Neuronal stem cell (in vitro differentiated cells): ENCODE measurements around the gene HSD11B2.

Source experiments
- DNase-seq: peaks from one replicate; pipeline ENCODE4 v3.0.0-alpha.2; 2013; ENCODE audit warnings: low spot score
- H2AFZ ChIP-seq: one replicate; pipeline ENCODE4 v1.6.1; 2013; ENCODE audit warnings: mild to moderate bottlenecking, low read length, inconsistent platforms
- H2AK5ac ChIP-seq: 2 replicates; pipeline ENCODE4 v1.6.1; 2013; ENCODE audit warnings: low read depth, mild to moderate bottlenecking, inconsistent platforms, low read length, moderate library complexity, mixed read lengths
- H2BK120ac ChIP-seq: 2 replicates; pipeline ENCODE4 v1.6.1; 2013; ENCODE audit warnings: low read depth, mild to moderate bottlenecking, inconsistent platforms, low read length, moderate library complexity, mixed read lengths
- H2BK12ac ChIP-seq: one replicate; pipeline ENCODE4 v1.6.1; 2013; ENCODE audit warnings: low read length, inconsistent platforms
- H2BK15ac ChIP-seq: 2 replicates; pipeline ENCODE4 v1.6.1; 2013; ENCODE audit warnings: mild to moderate bottlenecking, low read length, inconsistent platforms, mixed read lengths
- H2BK5ac ChIP-seq: one replicate; pipeline ENCODE4 v1.6.1; 2013; ENCODE audit warnings: inconsistent platforms, mild to moderate bottlenecking, low read length, moderate library complexity
- H3K14ac ChIP-seq: one replicate; pipeline ENCODE4 v1.6.1; 2013; ENCODE audit warnings: low read length, inconsistent platforms
- H3K18ac ChIP-seq: 2 replicates; pipeline ENCODE4 v1.6.1; 2013; ENCODE audit warnings: low read length, inconsistent platforms
- H3K23ac ChIP-seq: 2 replicates; pipeline ENCODE4 v1.6.1; 2013; ENCODE audit warnings: low read depth, mild to moderate bottlenecking, mixed read lengths, low read length, inconsistent platforms; ENCODE audit not compliant: poor library complexity
- H3K27ac ChIP-seq: replicated peaks from 3 replicates; pipeline ENCODE4 v1.5.1; 2013; ENCODE audit warnings: low read length, inconsistent platforms
- H3K27me3 ChIP-seq, 3 experiments: 2 replicates each; pipeline ENCODE4 v1.6.1; 2013; ENCODE audit warnings: low read length in 3 of 3, mild to moderate bottlenecking in 2 of 3, inconsistent platforms in 1 of 3, low read depth in 1 of 3, mixed read lengths in 1 of 3, moderate library complexity in 1 of 3; ENCODE audit not compliant: control insufficient read depth in 3 of 3, insufficient read depth in 3 of 3
- H3K36me3 ChIP-seq, 2 donors: replicated peaks in 1 of 2; 2 replicates each; pipeline ENCODE4 v1.6.1; 2013; ENCODE audit warnings: low read length in 2 of 2; ENCODE audit not compliant: control insufficient read depth in 2 of 2, insufficient read depth in 2 of 2
- H3K4ac ChIP-seq: 2 replicates; pipeline ENCODE4 v1.6.1; 2013; ENCODE audit warnings: inconsistent platforms, mild to moderate bottlenecking, low read length, moderate library complexity
- H3K4me1 ChIP-seq, 2 donors: 1 replicate in 1 of 2; 2 replicates in 1 of 2; pipeline ENCODE4 v1.6.1; 2013; ENCODE audit warnings: low read length in 2 of 2, low read depth in 1 of 2; ENCODE audit not compliant: control insufficient read depth in 2 of 2, insufficient read depth in 1 of 2
- H3K4me2 ChIP-seq: one replicate; pipeline ENCODE4 v1.6.1; 2013; ENCODE audit warnings: mild to moderate bottlenecking, low read length, inconsistent platforms; ENCODE audit not compliant: insufficient read depth, poor library complexity, severe bottlenecking
- H3K4me3 ChIP-seq, 2 donors: 2 replicates each; pipeline ENCODE4 v1.5.1; 2013; ENCODE audit warnings: low read length in 2 of 2, mild to moderate bottlenecking in 2 of 2, inconsistent platforms in 1 of 2, moderate library complexity in 1 of 2
- H3K79me1 ChIP-seq: one replicate; pipeline ENCODE4 v1.6.1; 2013; ENCODE audit warnings: low read depth, mild to moderate bottlenecking, inconsistent platforms, low read length, moderate library complexity
- H3K9ac ChIP-seq: one replicate; pipeline ENCODE4 v1.6.1; 2013; ENCODE audit warnings: mild to moderate bottlenecking, low read depth, low read length, inconsistent platforms; ENCODE audit not compliant: poor library complexity
- H3K9me3 ChIP-seq, 2 donors: replicated peaks in 1 of 2; 2 replicates each; pipeline versions ENCODE3 to v1.6.1; 2013; ENCODE audit warnings: low read length in 2 of 2, mild to moderate bottlenecking in 2 of 2, inconsistent platforms in 1 of 2, low read depth in 1 of 2, mixed read lengths in 1 of 2, moderate library complexity in 1 of 2; ENCODE audit not compliant: control insufficient read depth in 2 of 2, insufficient read depth in 1 of 2
- H4K8ac ChIP-seq: one replicate; pipeline ENCODE4 v1.6.1; 2013; ENCODE audit warnings: low read depth, mild to moderate bottlenecking, inconsistent platforms, low read length, moderate library complexity
- H4K91ac ChIP-seq: one replicate; pipeline ENCODE4 v1.6.1; 2013; ENCODE audit warnings: low read length, low read depth, mild to moderate bottlenecking, inconsistent platforms; ENCODE audit not compliant: poor library complexity
- WGBS, 2 donors: extraction: QIAGEN DNeasy Blood & Tissue Kit; methylation state at CpG; one replicate each; pipeline ENCODE4 v1.1.7; 2013; ENCODE audit warnings: missing lambda C conversion rate in 2 of 2, mixed read lengths in 1 of 2; ENCODE audit not compliant: insufficient read length in 2 of 2, insufficient replicate concordance in 1 of 2; ENCODE audit errors: extremely low coverage in 2 of 2; 5-methylcytosine and 5-hydroxymethylcytosine counted together

The HSD11B2 gene

DNA sequence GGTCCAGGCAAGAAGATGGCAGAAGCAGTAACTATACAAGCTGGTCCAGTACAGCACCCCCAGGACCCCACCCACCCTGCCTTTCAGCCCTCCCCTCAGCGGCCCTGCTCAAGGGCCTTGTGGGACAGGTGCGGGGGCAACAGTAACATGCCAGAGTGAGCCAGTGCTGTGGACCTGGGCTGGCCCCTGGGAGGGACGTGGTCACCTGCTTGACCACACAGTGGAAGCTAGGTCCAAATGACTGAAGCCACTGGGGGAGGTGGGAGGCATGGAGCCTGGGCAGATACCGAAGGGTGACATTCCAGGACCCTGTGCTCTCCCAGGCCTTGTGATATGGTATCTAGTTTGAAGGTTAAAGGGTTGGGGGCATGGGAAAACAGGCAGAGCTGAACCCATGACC, 32.8 kb downstream of the HSD11B2 start:
- WGBS, 2 donors = no CpG with 5 or more reads among the region's 4 CpGs
- H3K18ac ChIP-seq = no peak overlapping the region
- peaks cover 4 to 5% of the 10 kb centered on the region in 2 donors for H3K4me1 ChIP-seq
- H3K27ac ChIP-seq = no peak overlapping the region
- H2BK15ac ChIP-seq = no peak overlapping the region
- H3K4me2 ChIP-seq = no peak overlapping the region
- H2AK5ac ChIP-seq = no peak overlapping the region
- H3K4me3 ChIP-seq = no peak overlapping the region
- no peak for DNase-seq
- H2BK5ac ChIP-seq = no peak overlapping the region
- no peaks in the 10 kb centered on the region for H3K27me3 ChIP-seq
- no peak overlapping the region for H2BK120ac ChIP-seq
- H3K23ac ChIP-seq = no peak overlapping the region
- no peak overlapping the region for H3K14ac ChIP-seq
- H3K4ac ChIP-seq = no peak overlapping the region
- no peak overlapping the region for H4K8ac ChIP-seq
- no peak overlapping the region for H3K9ac ChIP-seq
- H2BK12ac ChIP-seq = no peak overlapping the region
- H2AFZ ChIP-seq = no peak overlapping the region
- no peak overlapping the region for H4K91ac ChIP-seq
- peaks cover 6% of the 10 kb centered on the region for H3K79me1 ChIP-seq
- H3K36me3 ChIP-seq = peaks cover 0 to 4% of the 10 kb centered on the region in 2 donors
- H3K9me3 ChIP-seq = no peaks in the 10 kb centered on the region

DNA sequence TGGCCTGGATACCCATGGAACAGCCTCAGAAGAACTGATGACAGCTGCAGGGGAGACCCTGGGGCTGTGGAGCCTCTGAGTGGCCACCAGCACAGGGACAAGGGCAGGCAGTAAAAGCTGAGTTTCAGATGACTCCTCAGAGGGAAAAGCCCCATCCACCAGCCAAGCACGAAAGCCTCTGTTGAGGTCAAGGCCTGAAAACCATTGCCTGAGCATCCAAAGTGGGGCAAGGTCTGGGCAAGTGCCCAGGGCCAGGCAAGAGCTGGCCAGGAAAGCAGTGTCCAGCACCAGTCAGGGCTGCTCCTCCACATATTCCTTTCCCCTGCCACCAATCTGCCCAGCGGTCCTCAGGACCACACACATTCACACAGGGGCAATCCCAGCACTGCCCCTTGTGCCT, 33.6 kb downstream of the HSD11B2 start:
- peaks cover 0 to 4% of the 10 kb centered on the region in 2 donors for H3K36me3 ChIP-seq
- no CpG with 5 or more reads among the region's 2 CpGs for WGBS, 2 donors
- peaks cover 3% of the 10 kb centered on the region for H3K79me1 ChIP-seq

DNA sequence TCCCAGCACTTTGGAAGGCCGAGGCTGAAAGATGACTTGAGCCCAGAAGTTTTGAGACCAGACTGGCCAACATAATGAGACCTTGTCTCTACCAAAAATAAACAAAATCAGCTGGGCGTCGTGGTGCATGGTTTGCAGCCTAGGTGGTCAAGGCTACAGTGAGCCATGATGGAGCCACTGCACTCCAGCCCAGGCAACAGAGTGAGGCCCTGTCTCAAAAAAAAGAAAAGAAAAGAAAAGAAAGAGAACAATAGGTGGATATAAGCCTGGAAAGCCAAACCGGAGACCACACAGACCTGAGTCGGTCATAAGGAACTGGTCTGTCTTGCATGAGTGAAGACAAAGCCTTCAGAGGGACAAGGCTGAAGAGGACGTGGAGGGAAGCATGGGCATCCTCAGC, 35.7 kb downstream of the HSD11B2 start:
- DNase-seq = no peak
- H3K14ac ChIP-seq = no peak overlapping the region
- H2AFZ ChIP-seq = no peak overlapping the region
- H4K8ac ChIP-seq = no peak overlapping the region
- peaks cover 4 to 5% of the 10 kb centered on the region in 2 donors for H3K4me1 ChIP-seq
- H3K9me3 ChIP-seq = no peaks in the 10 kb centered on the region
- H3K36me3 ChIP-seq = peaks cover 0 to 4% of the 10 kb centered on the region in 2 donors
- H3K4me3 ChIP-seq = no peak overlapping the region
- no peak overlapping the region for H2BK12ac ChIP-seq
- peaks cover 3% of the 10 kb centered on the region for H3K79me1 ChIP-seq
- no peak overlapping the region for H2BK15ac ChIP-seq
- H3K4ac ChIP-seq = no peak overlapping the region
- no peak overlapping the region for H2AK5ac ChIP-seq
- no peak overlapping the region for H3K18ac ChIP-seq
- no peak overlapping the region for H3K23ac ChIP-seq
- H4K91ac ChIP-seq = no peak overlapping the region
- H3K4me2 ChIP-seq = no peak overlapping the region
- WGBS, 2 donors = no CpG with 5 or more reads among the region's 6 CpGs
- H3K9ac ChIP-seq = no peak overlapping the region
- no peak overlapping the region for H2BK5ac ChIP-seq
- no peak overlapping the region for H3K27ac ChIP-seq
- no peaks in the 10 kb centered on the region for H3K27me3 ChIP-seq
- no peak overlapping the region for H2BK120ac ChIP-seq

More for the DNA sequence above, 33.6 kb downstream of the HSD11B2 start:
- no peak overlapping the region for H2BK12ac ChIP-seq
- no peak overlapping the region for H2AFZ ChIP-seq
- H3K14ac ChIP-seq = no peak overlapping the region
- no peak overlapping the region for H4K8ac ChIP-seq
- H2BK15ac ChIP-seq = no peak overlapping the region
- peak overlapping the region; percentile 47 for H2AK5ac ChIP-seq
- no peak overlapping the region for H3K4ac ChIP-seq
- no peak overlapping the region for H3K23ac ChIP-seq
- no peak overlapping the region for H2BK120ac ChIP-seq
- H3K9ac ChIP-seq = no peak overlapping the region
- H3K4me3 ChIP-seq = no peak overlapping the region
- H4K91ac ChIP-seq = no peak overlapping the region
- H3K9me3 ChIP-seq = no peaks in the 10 kb centered on the region
- no peaks in the 10 kb centered on the region for H3K27me3 ChIP-seq
- no peak for DNase-seq
- no peak overlapping the region for H3K18ac ChIP-seq
- H3K27ac ChIP-seq = no peak overlapping the region
- H2BK5ac ChIP-seq = no peak overlapping the region
- H3K4me1 ChIP-seq = peaks cover 4 to 5% of the 10 kb centered on the region in 2 donors
- H3K4me2 ChIP-seq = no peak overlapping the region

DNA sequence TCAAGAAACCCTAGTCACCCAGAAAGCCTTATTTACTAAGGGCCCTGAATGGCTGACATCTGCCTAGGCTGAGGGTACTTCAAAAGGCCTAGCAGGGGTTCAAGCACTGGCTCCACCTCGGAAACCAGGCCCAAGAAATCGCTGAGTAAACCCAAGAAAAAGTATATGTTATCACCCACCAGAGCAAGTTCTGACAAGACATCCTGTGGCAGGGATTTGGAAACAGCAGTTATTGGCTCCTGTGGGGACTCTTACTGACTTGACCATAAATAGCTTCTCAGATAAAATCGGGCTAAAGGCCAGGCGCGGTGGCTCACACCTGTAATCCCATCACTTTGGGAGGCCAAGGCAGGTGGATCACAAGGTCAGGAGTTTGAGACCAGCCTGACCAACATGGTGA, 37.8 kb downstream of the HSD11B2 start:
- Histone ChIP-seq H3K27me3 (no peaks in the 10 kb centered on the region), H2BK120ac (no peak overlapping the region), H3K4me3 (no peak overlapping the region), H4K8ac (no peak overlapping the region), H3K14ac (no peak overlapping the region), H3K9ac (no peak overlapping the region), H3K9me3 (no peaks in the 10 kb centered on the region), H2BK5ac (no peak overlapping the region), H2BK15ac (no peak overlapping the region), H3K23ac (no peak overlapping the region), H4K91ac (no peak overlapping the region), H2BK12ac (no peak overlapping the region), H3K4me1 (peaks cover 4 to 5% of the 10 kb centered on the region in 2 donors), H3K4ac (no peak overlapping the region), H3K79me1 (peaks cover 3% of the 10 kb centered on the region), H3K27ac (no peak overlapping the region), H3K18ac (no peak overlapping the region), H3K36me3 (no peaks in the 10 kb centered on the region), H2AFZ (no peak overlapping the region), H2AK5ac (no peak overlapping the region), H3K4me2 (no peak overlapping the region)
- DNase-seq = no peak
- WGBS, 2 donors = no CpG with 5 or more reads among the region's 5 CpGs
